NAMALWA (cell line): ENCODE data around the gene OLFML1.

ENCODE experiments used
- DNase-seq: peaks from one replicate; pipeline ENCODE4 v3.0.0-alpha.2; 2015; ENCODE audit warnings: low spot score

The OLFML1 gene

GRCh38 chr11:7485186-7486097 lies at the start of gene OLFML1:
TSS of gene OLFML1 (plus strand) at chr11:7485506. CDS start at chr11:7485876, 370 bp downstream.
- DNase-seq = no peak

GRCh38 chr11:7436146-7436545 lies 49.2 kb upstream of the OLFML1 start:
- no peak for DNase-seq

GRCh38 chr11:7436657-7437056 lies 48.6 kb upstream of the OLFML1 start:
- peak; percentile 75 for DNase-seq

- DNase-seq = no peak
Measured at GRCh38 chr11:7437696-7438095, 47.6 kb upstream of the OLFML1 start.

GRCh38 chr11:7439746-7440320 lies 45.5 kb upstream of the OLFML1 start:
- no peak for DNase-seq

- peak; percentile 84 for DNase-seq
Measured at GRCh38 chr11:7442588-7443215, 42.6 kb upstream of the OLFML1 start.

GRCh38 chr11:7444091-7444981 lies 41.0 kb upstream of the OLFML1 start:
- no peak for DNase-seq

GRCh38 chr11:7445564-7445963 lies 39.7 kb upstream of the OLFML1 start:
- no peak for DNase-seq

- DNase-seq = no peak
Measured at GRCh38 chr11:7448201-7448600, 37.1 kb upstream of the OLFML1 start.

- DNase-seq = no peak
Measured at GRCh38 chr11:7449211-7449840, 36.0 kb upstream of the OLFML1 start.

- no peak for DNase-seq
Measured at GRCh38 chr11:7449841-7450214, 35.5 kb upstream of the OLFML1 start.

- no peak for DNase-seq
Measured at GRCh38 chr11:7450836-7451235, 34.5 kb upstream of the OLFML1 start.

GRCh38 chr11:7451520-7451919 lies 33.8 kb upstream of the OLFML1 start:
- no peak for DNase-seq

GRCh38 chr11:7451952-7452494 lies 33.3 kb upstream of the OLFML1 start:
- DNase-seq = no peak

GRCh38 chr11:7454854-7455253 lies 30.5 kb upstream of the OLFML1 start:
- no peak for DNase-seq

GRCh38 chr11:7457211-7457610 lies 28.1 kb upstream of the OLFML1 start:
- DNase-seq = no peak

- DNase-seq = no peak
Measured at GRCh38 chr11:7462706-7463105, 22.6 kb upstream of the OLFML1 start.

GRCh38 chr11:7467652-7468051 lies 17.7 kb upstream of the OLFML1 start:
- DNase-seq = no peak

GRCh38 chr11:7469351-7469865 lies 15.9 kb upstream of the OLFML1 start:
- DNase-seq = no peak

- DNase-seq = no peak
Measured at GRCh38 chr11:7471071-7471470, 14.2 kb upstream of the OLFML1 start.

- DNase-seq = peak; percentile 57
Measured at GRCh38 chr11:7473717-7474116, 11.6 kb upstream of the OLFML1 start.
